ENCODE results near the gene ATP9A.

Gene ATP9A

GRCh38 chr20:51715856-51716185 is 52.4 kb downstream of the ATP9A start:
- in situ Hi-C loops (cut with MboI; ENCODE audit: low sequenced_read_pairs): no loop called here

GRCh38 chr20:51715163-51715855 is 52.9 kb downstream of the ATP9A start:
- Histone ChIP-seq H3K9me3 (no peaks in the 10 kb centered on the region), H3K4me3 (peak overlapping the region; percentile 15), H3K27me3 (ENCODE audit: low read depth) (no peaks in the 10 kb centered on the region), H3K4me1 (peaks cover 44% of the 10 kb centered on the region), H3K36me3 (replicated peaks) (no peaks in the 10 kb centered on the region; the same call in 1 of the 2 replicates)
- peak; percentile 67 to 85 for DNase-seq (ENCODE audit: low spot score in 2 of 2)
- in situ Hi-C loops (cut with MboI; ENCODE audit: low sequenced_read_pairs): no loop called here

More at GRCh38 chr20:51715856-51716185, 52.4 kb downstream of the ATP9A start:
- H3K4me3 ChIP-seq: no peak overlapping the region
- no peaks in the 10 kb centered on the region for H3K9me3 ChIP-seq
- peaks cover 40% of the 10 kb centered on the region for H3K4me1 ChIP-seq
- no peaks in the 10 kb centered on the region for H3K27me3 ChIP-seq (ENCODE audit: low read depth)
- no peak for DNase-seq (ENCODE audit: low spot score in 2 of 2)
- no peaks in the 10 kb centered on the region; the same call in 1 of the 2 replicates for H3K36me3 ChIP-seq (replicated peaks)

GRCh38 chr20:51713213-51713598 is 55.0 kb downstream of the ATP9A start:
- in situ Hi-C loops (cut with MboI; ENCODE audit: low sequenced_read_pairs): no loop called here
- no peaks in the 10 kb centered on the region for H3K27me3 ChIP-seq (ENCODE audit: low read depth)
- peaks cover 44% of the 10 kb centered on the region for H3K4me1 ChIP-seq
- no peak overlapping the region for H3K4me3 ChIP-seq
- H3K9me3 ChIP-seq: no peaks in the 10 kb centered on the region
- no peak for DNase-seq (ENCODE audit: low spot score in 2 of 2)
- no peaks in the 10 kb centered on the region; the same call in 1 of the 2 replicates for H3K36me3 ChIP-seq (replicated peaks)

- no peaks in the 10 kb centered on the region for H3K27me3 ChIP-seq (ENCODE audit: low read depth)
- peaks cover 44% of the 10 kb centered on the region for H3K4me1 ChIP-seq
- H3K36me3 ChIP-seq (replicated peaks): no peaks in the 10 kb centered on the region; the same call in 1 of the 2 replicates
- peak; percentile 50 to 67 for DNase-seq (ENCODE audit: low spot score in 2 of 2)
- in situ Hi-C loops (cut with MboI; ENCODE audit: low sequenced_read_pairs): no loop called here
- no peak overlapping the region for H3K4me3 ChIP-seq
- no peaks in the 10 kb centered on the region for H3K9me3 ChIP-seq
These were observed 55.5 kb downstream of the ATP9A start for GRCh38 chr20:51712501-51713212.

GRCh38 chr20:51711426-51711825 is 56.8 kb downstream of the ATP9A start:
- H3K4me1 ChIP-seq: peaks cover 43% of the 10 kb centered on the region
- peak in 1 of 2 experiments; percentile 76 for DNase-seq (ENCODE audit: low spot score in 2 of 2)
- in situ Hi-C loops (cut with MboI; ENCODE audit: low sequenced_read_pairs): no loop called here
- H3K9me3 ChIP-seq: no peaks in the 10 kb centered on the region
- no peaks in the 10 kb centered on the region for H3K27me3 ChIP-seq (ENCODE audit: low read depth)
- H3K4me3 ChIP-seq: no peak overlapping the region
- H3K36me3 ChIP-seq (replicated peaks): no peaks in the 10 kb centered on the region; the same call in 1 of the 2 replicates

- H3K36me3 ChIP-seq (replicated peaks): no peaks in the 10 kb centered on the region; the same call in 1 of the 2 replicates
- no peaks in the 10 kb centered on the region for H3K9me3 ChIP-seq
- in situ Hi-C loops (cut with MboI; ENCODE audit: low sequenced_read_pairs): no loop called here
- H3K4me1 ChIP-seq: peaks cover 36% of the 10 kb centered on the region
- peak; percentile 57 to 59 for DNase-seq (ENCODE audit: low spot score in 2 of 2)
- no peak overlapping the region for H3K4me3 ChIP-seq
- H3K27me3 ChIP-seq (ENCODE audit: low read depth): no peaks in the 10 kb centered on the region
These were observed 57.8 kb downstream of the ATP9A start for GRCh38 chr20:51710361-51710894.

GRCh38 chr20:51705400-51705799 is 62.8 kb downstream of the ATP9A start:
- Histone ChIP-seq H3K4me3 (no peak overlapping the region), H3K4me1 (peaks cover 23% of the 10 kb centered on the region), H3K36me3 (replicated peaks) (no peaks in the 10 kb centered on the region; the same call in 1 of the 2 replicates), H3K9me3 (no peaks in the 10 kb centered on the region), H3K27me3 (ENCODE audit: low read depth) (no peaks in the 10 kb centered on the region)
- in situ Hi-C loops (cut with MboI; ENCODE audit: low sequenced_read_pairs): no loop called here
- DNase-seq (ENCODE audit: low spot score in 2 of 2): no peak

- H3K4me3 ChIP-seq: no peak overlapping the region
- in situ Hi-C loops (cut with MboI; ENCODE audit: low sequenced_read_pairs): no loop called here
- H3K36me3 ChIP-seq (replicated peaks): no peaks in the 10 kb centered on the region
- no peaks in the 10 kb centered on the region for H3K27me3 ChIP-seq (ENCODE audit: low read depth)
- peaks cover 22% of the 10 kb centered on the region for H3K4me1 ChIP-seq
- H3K9me3 ChIP-seq: no peaks in the 10 kb centered on the region
- peak in 1 of 2 experiments; percentile 34 for DNase-seq (ENCODE audit: low spot score in 2 of 2)
These were observed 64.5 kb downstream of the ATP9A start for GRCh38 chr20:51703400-51704287.

- in situ Hi-C loops (cut with MboI; ENCODE audit: low sequenced_read_pairs): no loop called here
- Histone ChIP-seq H3K4me3 (no peak overlapping the region), H3K9me3 (no peaks in the 10 kb centered on the region), H3K27me3 (ENCODE audit: low read depth) (no peaks in the 10 kb centered on the region), H3K4me1 (peaks cover 26% of the 10 kb centered on the region), H3K36me3 (replicated peaks) (no peaks in the 10 kb centered on the region)
- DNase-seq (ENCODE audit: low spot score in 2 of 2): no peak
These were observed 65.6 kb downstream of the ATP9A start for GRCh38 chr20:51702556-51702955.

- Histone ChIP-seq H3K4me1 (peaks cover 43% of the 10 kb centered on the region), H3K27me3 (ENCODE audit: low read depth) (no peaks in the 10 kb centered on the region), H3K36me3 (replicated peaks) (no peaks in the 10 kb centered on the region), H3K4me3 (no peak overlapping the region), H3K9me3 (no peaks in the 10 kb centered on the region)
- in situ Hi-C loops (cut with MboI; ENCODE audit: low sequenced_read_pairs): no loop called here
- peak; percentile 65 to 76 for DNase-seq (ENCODE audit: low spot score in 2 of 2)
These were observed 67.3 kb downstream of the ATP9A start for GRCh38 chr20:51700809-51701285.

GRCh38 chr20:51698252-51698651 is 69.9 kb downstream of the ATP9A start:
- Histone ChIP-seq H3K36me3 (replicated peaks) (0 out of 2 replicates have a peak, but pooled peaks cover 2% of the 10 kb centered on the region), H3K9me3 (no peaks in the 10 kb centered on the region), H3K4me1 (peaks cover 35% of the 10 kb centered on the region), H3K27me3 (ENCODE audit: low read depth) (no peaks in the 10 kb centered on the region), H3K4me3 (no peak overlapping the region)
- in situ Hi-C loops (cut with MboI; ENCODE audit: low sequenced_read_pairs): no loop called here
- DNase-seq (ENCODE audit: low spot score in 2 of 2): no peak

- no peaks in the 10 kb centered on the region for H3K9me3 ChIP-seq
- peaks cover 35% of the 10 kb centered on the region for H3K4me1 ChIP-seq
- in situ Hi-C loops (cut with MboI; ENCODE audit: low sequenced_read_pairs): no loop called here
- no peak for DNase-seq (ENCODE audit: low spot score in 2 of 2)
- 0 out of 2 replicates have a peak, but pooled peaks cover 2% of the 10 kb centered on the region for H3K36me3 ChIP-seq (replicated peaks)
- H3K27me3 ChIP-seq (ENCODE audit: low read depth): no peaks in the 10 kb centered on the region
- H3K4me3 ChIP-seq: no peak overlapping the region
These were observed 70.9 kb downstream of the ATP9A start for GRCh38 chr20:51697096-51697826.

Data from HAP-1 (cell line).